ENCODE data around the gene SRRD. TPM values are rescaled to one million over a fixed set of nuclear protein-coding genes. Genes with fewer than 3 reads are reported as not detected.

Gene SRRD
- total RNA-seq, 1 donor from 2014 or later: 23.2 TPM

DNA sequence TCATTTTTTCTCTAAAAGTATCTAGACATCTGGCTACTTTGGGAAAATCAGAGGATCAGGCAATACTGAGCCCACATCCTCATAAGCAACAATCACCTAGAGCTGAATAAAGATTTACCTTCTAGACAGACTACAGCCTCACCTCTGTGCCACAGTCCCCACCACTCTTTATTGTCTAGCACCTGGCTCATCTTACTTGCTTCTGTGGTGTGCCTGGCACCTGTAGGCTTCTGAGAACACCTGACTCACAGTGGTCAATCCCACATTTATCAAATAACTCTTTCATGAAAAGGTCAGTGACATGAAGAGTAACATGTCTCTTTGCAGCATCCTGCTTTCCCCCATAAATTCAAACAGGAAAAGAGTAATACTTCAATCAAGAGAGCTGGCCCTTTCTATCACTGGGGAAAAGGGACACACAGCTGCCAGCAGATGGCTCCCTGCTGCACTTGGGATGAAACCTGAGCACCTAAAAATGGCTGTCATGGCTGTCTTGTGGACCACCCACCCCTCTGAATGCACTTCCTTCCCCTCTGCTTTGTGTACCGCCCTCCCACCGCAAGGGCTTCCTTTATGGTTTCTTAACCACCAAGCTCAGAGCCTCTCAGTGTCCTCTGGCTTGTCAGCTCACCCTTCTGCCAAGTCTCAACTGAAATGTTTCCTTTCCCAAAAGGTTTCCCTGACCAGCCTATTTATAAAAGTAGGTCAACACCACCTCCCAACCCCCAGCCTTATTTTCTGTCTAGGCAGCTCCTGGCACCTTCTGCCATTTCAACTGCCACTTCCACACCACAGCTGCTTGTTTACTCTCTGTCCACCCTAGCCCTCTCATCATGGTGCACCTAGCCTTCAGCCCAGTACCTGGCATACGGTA lies 19.2 kb downstream of the SRRD start:
- no peak for DNase-seq (ENCODE audit: low spot score)
- Mint-ChIP-seq H3K27me3 (ENCODE audit: low read depth) (no peaks in the 10 kb centered on the region), H3K9me3 (ENCODE audit: low read depth) (no peaks in the 10 kb centered on the region), H3K4me1 (ENCODE audit: low read depth) (peaks cover 18% of the 10 kb centered on the region), H3K36me3 (ENCODE audit: low read depth) (peaks cover 48% of the 10 kb centered on the region), H3K27ac (ENCODE audit: unreplicated experiment) (peak overlapping the region; percentile 30), H3K4me3 (ENCODE audit: unreplicated experiment) (no peak overlapping the region)
- TF ChIP-seq, protein P1, sequence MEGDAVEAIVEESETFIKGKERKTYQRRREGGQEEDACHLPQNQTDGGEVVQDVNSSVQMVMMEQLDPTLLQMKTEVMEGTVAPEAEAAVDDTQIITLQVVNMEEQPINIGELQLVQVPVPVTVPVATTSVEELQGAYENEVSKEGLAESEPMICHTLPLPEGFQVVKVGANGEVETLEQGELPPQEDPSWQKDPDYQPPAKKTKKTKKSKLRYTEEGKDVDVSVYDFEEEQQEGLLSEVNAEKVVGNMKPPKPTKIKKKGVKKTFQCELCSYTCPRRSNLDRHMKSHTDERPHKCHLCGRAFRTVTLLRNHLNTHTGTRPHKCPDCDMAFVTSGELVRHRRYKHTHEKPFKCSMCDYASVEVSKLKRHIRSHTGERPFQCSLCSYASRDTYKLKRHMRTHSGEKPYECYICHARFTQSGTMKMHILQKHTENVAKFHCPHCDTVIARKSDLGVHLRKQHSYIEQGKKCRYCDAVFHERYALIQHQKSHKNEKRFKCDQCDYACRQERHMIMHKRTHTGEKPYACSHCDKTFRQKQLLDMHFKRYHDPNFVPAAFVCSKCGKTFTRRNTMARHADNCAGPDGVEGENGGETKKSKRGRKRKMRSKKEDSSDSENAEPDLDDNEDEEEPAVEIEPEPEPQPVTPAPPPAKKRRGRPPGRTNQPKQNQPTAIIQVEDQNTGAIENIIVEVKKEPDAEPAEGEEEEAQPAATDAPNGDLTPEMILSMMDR (IDR thresholded peaks at IDR 0.05): peak; percentile 83

DNA sequence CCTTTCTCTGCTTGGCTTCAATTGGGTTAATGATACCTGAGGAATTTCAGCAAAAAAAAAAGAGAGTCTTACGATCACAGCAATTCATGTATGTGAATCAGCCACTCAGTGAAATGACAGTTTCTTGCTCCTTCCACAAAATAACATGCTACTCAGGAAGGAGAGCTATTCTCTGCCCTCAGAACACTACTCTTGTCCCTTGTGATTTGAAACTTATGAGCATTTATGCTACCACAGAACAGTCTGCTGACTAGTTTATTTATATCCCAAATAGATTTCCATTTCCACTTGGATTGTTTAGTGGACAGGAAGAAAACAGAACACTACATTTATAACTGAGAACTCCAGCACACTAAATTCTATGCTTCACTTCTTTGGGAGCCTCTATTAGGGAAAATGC lies 20.1 kb downstream of the SRRD start:
- no peaks in the 10 kb centered on the region for H3K27me3 Mint-ChIP-seq (ENCODE audit: low read depth)

DNA sequence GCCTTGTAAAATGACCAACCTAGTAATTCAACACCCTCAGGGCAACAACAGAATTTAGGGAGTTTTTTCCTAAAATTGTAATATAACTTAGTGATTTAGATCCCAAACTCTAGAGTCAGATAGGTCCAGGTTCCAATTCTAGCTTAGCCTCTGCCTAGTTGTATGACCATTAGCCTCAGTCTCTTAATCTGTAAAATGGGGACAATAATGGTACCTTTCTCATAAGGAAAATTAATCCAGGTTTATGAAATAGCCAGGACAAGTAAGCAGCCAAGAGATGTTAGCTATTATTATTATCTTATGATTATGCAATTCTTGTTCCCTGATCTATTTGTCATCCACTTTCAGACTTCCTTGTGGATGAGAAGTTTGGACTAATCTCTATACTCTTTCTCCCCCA lies 24.5 kb downstream of the SRRD start:
- Mint-ChIP-seq H3K4me1 (ENCODE audit: low read depth) (peaks cover 37% of the 10 kb centered on the region), H3K9me3 (ENCODE audit: low read depth) (no peaks in the 10 kb centered on the region), H3K36me3 (ENCODE audit: low read depth) (peaks cover 32% of the 10 kb centered on the region), H3K4me3 (ENCODE audit: unreplicated experiment) (no peak overlapping the region), H3K27me3 (ENCODE audit: low read depth) (no peaks in the 10 kb centered on the region), H3K27ac (ENCODE audit: unreplicated experiment) (no peak overlapping the region)
- TF ChIP-seq, protein P1 (IDR thresholded peaks at IDR 0.05): no peak
- no peak for DNase-seq (ENCODE audit: low spot score)

More for the DNA sequence above, 20.1 kb downstream of the SRRD start:
- H3K36me3 Mint-ChIP-seq (ENCODE audit: low read depth): peaks cover 42% of the 10 kb centered on the region
- H3K4me3 Mint-ChIP-seq (ENCODE audit: unreplicated experiment): no peak overlapping the region
- TF ChIP-seq, protein P1 (IDR thresholded peaks at IDR 0.05): no peak
- H3K9me3 Mint-ChIP-seq (ENCODE audit: low read depth): no peaks in the 10 kb centered on the region
- peak overlapping the region; percentile 45 for H3K27ac Mint-ChIP-seq (ENCODE audit: unreplicated experiment)
- no peak for DNase-seq (ENCODE audit: low spot score)
- peaks cover 18% of the 10 kb centered on the region for H3K4me1 Mint-ChIP-seq (ENCODE audit: low read depth)

DNA sequence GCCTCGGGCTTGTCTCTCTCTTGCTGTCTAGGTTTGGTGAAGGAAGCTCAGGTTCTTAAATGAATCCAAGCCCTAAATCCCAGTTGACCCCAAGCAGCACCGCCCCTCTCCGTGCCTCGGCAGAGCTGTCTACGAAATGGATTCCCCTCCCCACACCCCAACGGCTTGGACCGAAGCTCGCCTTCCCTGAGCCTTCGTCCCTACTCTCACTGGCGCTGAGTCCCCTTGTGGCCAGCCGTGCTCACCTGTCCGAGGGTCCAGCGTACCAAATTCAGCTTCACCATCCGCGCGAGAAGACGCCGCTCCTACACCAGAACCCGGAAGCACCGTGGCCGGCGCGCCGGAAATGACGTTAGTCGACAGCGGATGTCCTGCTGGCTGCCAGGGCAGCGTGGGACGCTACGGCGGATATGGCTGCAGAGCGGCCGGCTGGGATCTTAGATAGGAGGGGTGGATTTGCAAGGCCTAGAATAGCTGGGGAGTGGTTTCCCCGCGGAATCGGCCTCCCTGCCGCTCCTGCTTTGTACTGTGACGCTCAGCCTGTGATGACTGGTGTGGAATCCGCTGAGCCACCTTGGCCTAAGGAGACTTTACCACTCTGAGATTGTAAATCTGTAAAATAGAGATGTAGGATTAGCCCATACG lies 28.6 kb downstream of the SRRD start, which contains the start of gene TFIP11:
TSS of gene TFIP11 (minus strand) at position 325 of the 645 bp plus-strand sequence. CDS start 2,201 bp downstream, outside the sequence.
- Mint-ChIP-seq H3K4me3 (ENCODE audit: unreplicated experiment) (peak within 1 kb of the TSS; percentile 100), H3K9me3 (ENCODE audit: low read depth) (no peaks in the 10 kb centered on the region), H3K36me3 (ENCODE audit: low read depth) (peaks cover 10% of the 10 kb centered on the region), H3K4me1 (ENCODE audit: low read depth) (peaks cover 38% of the 10 kb centered on the region), H3K27me3 (ENCODE audit: low read depth) (no peaks in the 10 kb centered on the region), H3K27ac (ENCODE audit: unreplicated experiment) (peak within 1 kb of the TSS; percentile 98)
- peak; percentile 98 for DNase-seq (ENCODE audit: low spot score)
- TF ChIP-seq, protein P1 (IDR thresholded peaks at IDR 0.05): peak; percentile 28

DNA sequence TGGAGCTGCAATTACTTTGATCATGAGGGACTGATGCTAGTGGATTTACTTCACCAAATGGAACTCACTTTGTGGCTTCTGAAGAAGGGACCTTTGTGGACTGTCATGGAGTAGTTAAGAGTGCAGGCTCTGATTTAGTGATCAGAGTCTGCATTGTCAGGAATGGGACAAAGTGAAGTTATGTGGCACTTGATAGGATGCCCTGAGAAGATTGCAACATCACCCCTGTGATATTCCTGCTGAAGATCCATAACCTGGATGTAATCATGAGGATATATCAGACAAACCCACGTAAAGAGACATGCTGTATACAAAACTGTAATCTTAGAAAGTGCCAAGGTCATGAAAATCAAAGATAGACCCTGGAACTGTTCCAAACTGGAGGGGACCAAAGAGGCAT lies 30.2 kb downstream of the SRRD start:
- TF ChIP-seq, protein P1 (IDR thresholded peaks at IDR 0.05): no peak
- no peak overlapping the region for H3K4me3 Mint-ChIP-seq (ENCODE audit: unreplicated experiment)
- H3K27ac Mint-ChIP-seq (ENCODE audit: unreplicated experiment): peak overlapping the region; percentile 0
- no peaks in the 10 kb centered on the region for H3K27me3 Mint-ChIP-seq (ENCODE audit: low read depth)
- peaks cover 38% of the 10 kb centered on the region for H3K4me1 Mint-ChIP-seq (ENCODE audit: low read depth)
- DNase-seq (ENCODE audit: low spot score): no peak
- peaks cover 10% of the 10 kb centered on the region for H3K36me3 Mint-ChIP-seq (ENCODE audit: low read depth)
- no peaks in the 10 kb centered on the region for H3K9me3 Mint-ChIP-seq (ENCODE audit: low read depth)

All from chondrocyte (in vitro differentiated cells).